Prostate gland (tissue), 2 donors: ENCODE data around the gene PRPF31.
A peak's percentile ranks its signal among the peaks of the same experiment; 100 is the strongest.

Experiments
- POLR2AphosphoS5 ChIP-seq: sonication (generic); formaldehyde crosslinking; IDR thresholded peaks from one replicate; pipeline ENCODE4 v1.6.1; 2017; ENCODE audit warnings: antibody characterized with exemption
- TF ChIP-seq, protein P1 (sequence below), 4 experiments: fragments of 200-600 bp in 2 of 4; fragments of 450-650 bp in 2 of 4; sonication (generic) in 2 of 4; IDR thresholded peaks; 1 replicate in 3 of 4; 2 replicates in 1 of 4; pipeline ENCODE4 v1.5.1; 2016 to 2019; ENCODE audit warnings: antibody characterized with exemption in 4 of 4, mild to moderate bottlenecking in 2 of 4, moderate library complexity in 2 of 4

GRCh38 chr19:54115109-54116063 is at the start of gene PRPF31, which contains the start of gene TFPT:
- TF ChIP-seq, protein P1, sequence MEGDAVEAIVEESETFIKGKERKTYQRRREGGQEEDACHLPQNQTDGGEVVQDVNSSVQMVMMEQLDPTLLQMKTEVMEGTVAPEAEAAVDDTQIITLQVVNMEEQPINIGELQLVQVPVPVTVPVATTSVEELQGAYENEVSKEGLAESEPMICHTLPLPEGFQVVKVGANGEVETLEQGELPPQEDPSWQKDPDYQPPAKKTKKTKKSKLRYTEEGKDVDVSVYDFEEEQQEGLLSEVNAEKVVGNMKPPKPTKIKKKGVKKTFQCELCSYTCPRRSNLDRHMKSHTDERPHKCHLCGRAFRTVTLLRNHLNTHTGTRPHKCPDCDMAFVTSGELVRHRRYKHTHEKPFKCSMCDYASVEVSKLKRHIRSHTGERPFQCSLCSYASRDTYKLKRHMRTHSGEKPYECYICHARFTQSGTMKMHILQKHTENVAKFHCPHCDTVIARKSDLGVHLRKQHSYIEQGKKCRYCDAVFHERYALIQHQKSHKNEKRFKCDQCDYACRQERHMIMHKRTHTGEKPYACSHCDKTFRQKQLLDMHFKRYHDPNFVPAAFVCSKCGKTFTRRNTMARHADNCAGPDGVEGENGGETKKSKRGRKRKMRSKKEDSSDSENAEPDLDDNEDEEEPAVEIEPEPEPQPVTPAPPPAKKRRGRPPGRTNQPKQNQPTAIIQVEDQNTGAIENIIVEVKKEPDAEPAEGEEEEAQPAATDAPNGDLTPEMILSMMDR (IDR thresholded peaks at IDR 0.05) = peak in 1 of 4 experiments; percentile 19
- TF ChIP-seq POLR2AphosphoS5 = peak; percentile 100
